H1 (cell line): ENCODE data around the gene MINAR1. TPM values are rescaled to one million over a fixed set of nuclear protein-coding genes. Genes with fewer than 3 reads are reported as not detected.

Experiments
- KDM4A ChIP-seq: IDR thresholded peaks from one replicate; pipeline ENCODE4 v1.7.1; 2012; ENCODE audit warnings: low read depth, mild to moderate bottlenecking, moderate library complexity, low read length, inconsistent platforms; ENCODE audit not compliant: severe bottlenecking
- NANOG ChIP-seq: IDR thresholded peaks from 2 replicates; pipeline ENCODE4 v1.6.1; 2011; ENCODE audit warnings: low read length, low read depth, mild to moderate bottlenecking, inconsistent platforms; ENCODE audit not compliant: insufficient read depth, poor library complexity, severe bottlenecking
- RBBP5 ChIP-seq: IDR thresholded peaks from 2 replicates; pipeline ENCODE4 v1.7.1; 2012; ENCODE audit warnings: low read depth, mild to moderate bottlenecking, inconsistent platforms, low read length, moderate library complexity, borderline replicate concordance
- TCF12 ChIP-seq: IDR thresholded peaks from 2 replicates; pipeline ENCODE4 v1.6.1; 2011; ENCODE audit warnings: low read depth, mild to moderate bottlenecking, low read length
- polyA plus RNA-seq, 7 experiments: library from polyadenylated mRNA; depleted of rRNA in 3 of 7; stranded (reverse) in 5 of 7; unstranded in 2 of 7; fragments of >200 nt in 5 of 7; fragments of 200-250 nt in 2 of 7; gene quantifications; 1 replicate in 5 of 7; 2 replicates in 1 of 7; 4 replicates in 1 of 7; pipeline versions ENCODE4 v1.2.1 to v1.2.3, GENCODE V29; 2011 to 2013; ENCODE audit warnings: missing spikeins in 2 of 7, mixed read lengths in 2 of 7
- total RNA-seq: library from RNA; stranded (reverse); fragmentation: NEBNext Ultra II Directional; extraction: Animal tissue kit (Norgen Biotek cat#: 25700); gene quantifications from 2 replicates; pipeline ENCODE4 v1.2.1, GENCODE V29; 2021

Gene MINAR1
- total and polyA plus RNA-seq, 2 of the 8 experiments (the other 6 are each of a cell fraction or from before 2014, with no cell fraction given), result 0.17 to 0.67 TPM

DNA sequence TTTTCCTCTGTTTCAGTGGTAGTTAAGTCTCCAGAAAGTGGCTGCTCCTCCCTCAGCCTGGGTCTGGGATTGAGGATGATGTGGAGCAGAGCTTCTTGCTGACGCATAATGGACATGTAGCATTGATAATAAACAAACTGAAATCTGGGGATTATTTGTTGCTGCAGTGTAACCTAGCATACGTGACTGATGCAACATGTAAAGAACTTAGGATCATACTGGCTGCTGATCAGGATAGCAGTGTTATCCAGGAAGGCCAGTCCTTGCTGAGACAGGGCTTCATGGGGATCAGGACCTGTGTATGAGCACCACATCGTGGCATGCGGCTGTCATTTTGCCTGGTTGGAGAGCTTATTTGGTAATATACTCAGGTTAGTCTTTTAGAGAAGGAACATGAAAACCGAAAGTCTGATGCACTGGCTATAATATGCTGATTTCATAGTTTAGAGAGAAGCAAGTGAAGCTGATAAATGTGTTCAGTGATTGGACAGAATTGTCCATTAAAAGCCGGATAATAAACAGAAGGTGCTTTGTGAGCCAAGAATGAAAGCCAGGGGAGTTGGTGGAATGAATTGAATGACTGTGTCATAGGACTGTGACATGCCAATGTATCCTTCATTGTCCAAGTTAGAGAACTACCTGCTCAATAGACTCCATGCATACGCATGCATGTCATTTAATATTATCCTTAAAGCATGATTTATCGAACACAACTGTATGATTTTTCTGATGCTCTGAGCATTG is 4.1 kb downstream of the MINAR1 start (continued):
- TF ChIP-seq TCF12 (no peak), KDM4A (no peak), NANOG (no peak), RBBP5 (no peak)
